Skin of body (tissue), 2 donors: ENCODE results near the gene WNT2. TPM values are rescaled to one million over a fixed set of nuclear protein-coding genes. Genes with fewer than 3 reads are reported as not detected.

Source experiments
- DNase-seq: peaks from one replicate; lab custom pipeline; 2025; lab: John Stamatoyannopoulos, UW
- total RNA-seq: library from RNA; depleted of rRNA; stranded (reverse); fragments of >200 nt; gene quantifications from one replicate; pipeline ENCODE4 v1.2.3, GENCODE V29; 2014

Gene WNT2
- 4.5 TPM for total RNA-seq

- DNase-seq, result no peak
Observed at GRCh38 chr7:117322741-117323304, at the start of gene WNT2. Gene WNT2 (minus strand): TSS chr7:117323058. CDS start chr7:117322989, 69 bp downstream.

DNA sequence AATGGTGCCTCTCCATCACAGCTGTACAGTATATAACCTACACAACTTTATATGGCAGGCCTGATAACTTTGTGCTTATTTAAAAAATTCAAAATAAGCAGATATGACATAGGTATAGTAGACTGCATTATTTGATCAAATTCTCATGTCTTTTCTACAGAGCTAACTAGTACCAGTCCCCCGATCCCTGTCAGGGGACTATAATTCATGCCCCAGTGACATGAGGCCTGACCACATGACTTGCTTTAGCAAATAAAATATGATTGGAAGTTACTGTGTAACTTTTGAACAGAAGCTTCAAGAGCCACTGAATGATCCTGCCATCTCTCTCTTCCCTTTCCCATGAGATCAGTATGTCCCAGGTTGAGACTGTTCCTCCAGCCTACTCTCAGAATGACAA, 49.2 kb upstream of the WNT2 start:
- DNase-seq, result no peak

- DNase-seq, result no peak
Observed at GRCh38 chr7:117364339-117365080, 41.7 kb upstream of the WNT2 start.

DNA sequence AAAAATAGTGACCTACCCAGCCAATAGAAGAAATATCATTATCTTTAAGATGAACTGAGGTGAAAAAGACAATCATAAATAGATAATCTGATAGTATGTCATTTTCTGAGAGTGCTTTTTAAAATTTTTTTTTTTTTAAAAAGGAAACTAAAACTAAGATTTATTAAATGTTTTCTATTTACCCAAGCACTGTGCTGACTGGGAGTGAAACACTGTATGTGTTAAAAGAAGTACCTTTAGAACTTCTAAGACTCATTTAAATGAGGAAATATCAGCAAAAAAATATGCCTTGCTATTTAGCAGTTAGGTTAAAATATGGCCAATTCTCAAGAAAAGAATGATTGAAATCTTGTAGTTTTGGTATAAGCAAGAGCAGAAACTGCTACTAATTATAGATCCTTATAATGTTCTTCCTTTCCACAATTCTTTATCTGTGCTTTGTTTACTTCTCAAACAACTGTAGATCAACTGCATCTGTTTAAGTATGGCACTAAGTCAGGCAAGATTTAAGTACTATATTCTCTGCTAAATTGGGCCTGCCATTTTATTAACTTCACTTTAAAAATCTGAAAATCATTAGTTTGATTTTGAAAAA, 39.5 kb upstream of the WNT2 start:
- DNase-seq, result no peak

GRCh38 chr7:117350027-117350426, 27.2 kb upstream of the WNT2 start:
- no peak for DNase-seq

DNA sequence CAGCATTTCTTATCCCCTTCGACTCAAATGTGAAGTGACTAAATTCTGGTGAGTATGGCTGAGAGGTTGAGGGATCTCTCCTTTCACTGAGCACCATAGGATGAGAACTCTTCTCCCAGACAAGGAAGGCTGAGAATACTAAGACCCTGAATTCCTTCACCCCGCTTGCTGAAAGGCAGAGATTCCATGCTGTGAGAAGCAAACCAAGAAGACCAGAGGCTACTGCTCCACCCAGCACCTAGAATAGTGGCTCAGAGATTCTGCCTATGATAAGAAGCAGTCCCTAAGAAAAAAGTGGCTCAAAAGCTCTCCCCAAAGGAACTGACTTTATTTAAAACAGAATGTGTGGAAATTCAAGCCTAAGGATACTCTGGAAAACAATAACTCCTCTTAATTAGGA, 26.7 kb upstream of the WNT2 start:
- DNase-seq, result no peak

DNA sequence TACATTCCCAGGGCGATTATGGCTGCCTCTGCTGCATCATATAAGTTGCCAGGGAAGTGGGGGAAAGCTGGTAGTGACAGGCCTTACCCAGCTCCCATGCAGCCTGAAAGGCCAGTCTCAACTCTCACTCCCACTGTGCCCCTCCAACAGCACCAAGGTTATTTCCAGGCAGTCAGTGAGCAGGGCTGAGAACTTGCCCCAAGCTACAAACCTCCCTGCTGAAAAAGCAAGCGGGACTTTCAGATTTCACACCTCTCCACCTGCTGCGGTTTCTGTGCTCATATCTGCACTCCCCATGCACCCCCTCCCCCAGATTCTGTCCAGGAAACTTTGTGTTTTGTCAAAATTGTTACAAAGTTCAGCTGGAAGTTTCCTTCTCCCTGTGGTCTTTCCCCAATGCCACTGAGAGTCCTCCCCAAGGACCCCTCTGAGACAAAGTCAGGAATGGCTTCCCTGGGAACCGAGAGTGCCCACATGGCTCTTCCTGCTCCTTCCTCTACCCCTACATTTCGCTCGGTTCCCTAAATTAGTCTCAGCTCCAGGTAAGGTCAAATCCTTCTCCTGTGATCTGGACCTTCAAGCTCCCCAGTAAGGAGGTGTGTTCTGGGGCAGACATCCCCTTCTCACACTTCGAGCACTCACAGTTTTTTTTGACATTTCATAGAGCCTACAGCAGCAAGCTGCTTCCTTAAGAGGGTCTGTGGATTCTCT, 25.3 kb upstream of the WNT2 start:
- no peak for DNase-seq

DNA sequence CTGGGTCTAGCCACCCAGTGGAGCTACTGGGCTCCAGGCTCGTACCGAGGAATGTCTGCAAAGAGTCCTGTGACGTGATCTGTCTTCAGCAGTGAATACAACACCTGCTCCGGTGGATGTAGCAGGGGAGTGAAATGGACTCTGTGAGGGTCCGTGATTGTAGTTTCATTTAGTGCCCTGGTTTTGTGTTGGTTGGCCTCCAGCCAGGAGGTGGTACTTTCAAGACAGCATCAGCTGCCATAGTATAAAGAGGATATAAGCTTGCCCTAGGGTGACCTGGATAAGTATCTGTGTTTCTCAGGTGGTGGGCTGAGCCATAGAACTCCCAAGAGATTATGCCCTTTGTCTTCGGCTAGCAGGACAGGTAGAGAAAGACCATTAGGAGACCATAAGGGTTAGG, 24.6 kb upstream of the WNT2 start:
- no peak for DNase-seq

GRCh38 chr7:117346161-117346560, 23.3 kb upstream of the WNT2 start:
- DNase-seq, result no peak

- no peak for DNase-seq
Observed at GRCh38 chr7:117338020-117338419, 15.2 kb upstream of the WNT2 start.

GRCh38 chr7:117333168-117333567, 10.3 kb upstream of the WNT2 start:
- DNase-seq, result no peak

DNA sequence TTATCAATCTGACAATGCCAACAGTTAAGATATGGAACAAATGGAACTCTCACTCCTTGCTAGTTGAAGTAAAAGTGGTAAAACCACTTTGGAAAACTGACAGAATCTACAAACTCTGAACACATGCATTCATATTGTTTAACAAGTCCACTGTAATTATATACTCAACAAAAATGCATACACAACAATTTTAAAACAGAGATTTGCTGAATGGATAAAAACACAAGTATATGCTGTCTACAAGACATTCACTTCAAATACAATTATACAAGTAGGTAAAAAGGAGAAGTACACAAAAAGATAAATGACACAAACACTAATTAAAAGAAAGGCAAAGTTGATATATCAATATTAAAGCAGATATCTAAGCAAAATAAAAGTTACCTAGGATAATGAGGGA, 9.2 kb upstream of the WNT2 start:
- DNase-seq, result no peak

GRCh38 chr7:117325836-117326235, 3.0 kb upstream of the WNT2 start:
- no peak for DNase-seq

DNA sequence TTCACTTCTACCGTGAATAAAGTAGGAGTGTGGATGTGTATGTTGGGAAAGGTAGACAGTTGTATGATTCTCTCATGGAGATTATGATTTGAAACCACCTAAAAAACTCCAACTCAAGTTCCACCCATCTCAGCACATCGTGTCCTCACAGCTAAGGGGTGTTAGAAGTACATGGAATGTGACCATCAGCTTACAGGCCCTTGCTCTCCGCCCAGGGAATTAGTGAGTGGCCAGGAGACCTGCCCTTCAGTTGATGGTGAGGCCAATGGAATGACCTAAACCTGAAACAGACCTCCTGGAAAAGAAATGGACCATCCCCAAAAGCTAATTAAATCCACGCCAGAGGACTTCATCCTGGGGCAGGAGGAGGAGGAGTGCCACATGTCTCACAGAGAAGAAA, 2.1 kb upstream of the WNT2 start:
- DNase-seq, result peak; percentile 40

DNA sequence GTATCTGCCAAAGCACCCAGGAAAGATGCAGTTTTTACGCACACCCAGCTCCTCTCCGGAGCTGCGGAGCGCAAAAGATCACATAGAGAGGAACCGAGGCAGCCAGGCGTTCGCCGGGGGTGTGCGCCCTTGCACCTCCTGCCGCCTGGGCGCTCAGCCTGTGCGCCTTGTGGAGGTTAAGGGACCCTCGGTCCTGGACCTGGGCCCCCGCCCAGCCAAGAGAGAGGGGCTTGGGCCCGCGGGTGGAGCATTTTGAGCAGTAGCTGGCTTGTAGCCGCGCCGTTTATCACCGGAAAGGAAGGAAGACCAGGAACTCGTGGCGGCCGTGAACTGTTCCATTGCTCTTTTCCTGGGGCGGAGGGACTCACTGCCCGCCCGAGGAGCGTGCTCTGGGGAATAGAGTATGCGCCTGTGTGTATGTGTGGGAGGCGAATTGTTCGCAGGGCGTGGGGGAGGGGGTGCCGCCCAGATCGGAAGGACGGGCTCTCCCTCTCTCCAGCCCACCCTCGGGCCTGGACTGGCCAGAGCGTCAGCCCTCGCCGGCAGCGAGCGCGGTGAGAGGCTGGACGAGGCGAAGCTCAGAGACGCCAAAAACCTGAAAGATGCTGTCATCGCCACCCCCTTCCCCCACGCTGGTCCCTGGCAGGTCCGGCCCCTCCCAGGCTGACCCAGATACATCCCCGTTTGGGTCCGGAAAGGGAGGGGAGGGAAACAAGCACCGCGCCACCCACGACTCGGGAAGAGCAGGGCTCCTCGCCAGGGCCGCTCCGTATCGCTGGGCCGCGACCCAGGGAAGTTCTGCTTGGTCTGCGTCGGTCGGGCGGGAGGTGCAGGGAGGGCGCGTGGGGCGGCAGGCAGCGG, 1.2 kb upstream of the WNT2 start:
- peak; percentile 58 for DNase-seq

GRCh38 chr7:117323305-117323850, 520 bp upstream of the WNT2 start:
- DNase-seq, result no peak

GRCh38 chr7:117320523-117320922, 2.3 kb downstream of the WNT2 start:
- no peak for DNase-seq

DNA sequence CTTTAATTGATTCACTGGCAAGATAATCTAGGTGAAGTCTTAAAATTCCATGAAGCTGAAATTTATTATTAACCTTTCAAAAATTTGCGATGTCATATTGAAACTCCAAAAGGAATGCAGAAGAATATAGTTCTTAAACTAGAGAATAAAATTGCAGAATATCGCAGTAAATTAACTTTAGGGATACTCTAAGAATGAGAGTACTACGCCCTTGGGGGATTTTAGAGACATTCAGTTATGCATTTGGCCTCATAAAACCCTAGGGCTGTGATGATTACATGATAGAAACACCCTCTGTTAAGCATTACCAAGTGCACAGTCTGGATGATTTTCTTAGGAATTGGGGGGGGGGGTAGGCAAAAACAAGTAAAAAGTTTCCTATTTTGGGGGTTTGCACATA, 3.7 kb downstream of the WNT2 start:
- no peak for DNase-seq

DNA sequence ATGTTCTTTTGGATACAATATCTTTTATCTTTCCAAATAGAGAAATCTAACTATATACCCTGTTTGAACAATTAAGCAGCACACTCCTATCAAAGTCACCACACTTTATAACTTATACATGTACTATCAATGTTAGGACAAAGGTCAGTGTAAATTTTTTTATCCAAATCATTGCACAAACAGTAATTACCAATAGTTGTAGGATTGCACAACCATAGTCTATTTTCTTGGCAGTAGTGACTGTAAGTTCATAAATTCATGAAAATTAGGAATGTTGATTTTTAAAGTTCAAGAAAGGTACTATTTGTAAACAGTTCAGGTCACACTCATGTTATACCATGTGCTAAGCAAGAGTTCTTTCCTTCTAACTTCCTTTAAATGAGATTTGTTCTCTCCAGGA, 9.3 kb downstream of the WNT2 start:
- DNase-seq, result no peak

DNA sequence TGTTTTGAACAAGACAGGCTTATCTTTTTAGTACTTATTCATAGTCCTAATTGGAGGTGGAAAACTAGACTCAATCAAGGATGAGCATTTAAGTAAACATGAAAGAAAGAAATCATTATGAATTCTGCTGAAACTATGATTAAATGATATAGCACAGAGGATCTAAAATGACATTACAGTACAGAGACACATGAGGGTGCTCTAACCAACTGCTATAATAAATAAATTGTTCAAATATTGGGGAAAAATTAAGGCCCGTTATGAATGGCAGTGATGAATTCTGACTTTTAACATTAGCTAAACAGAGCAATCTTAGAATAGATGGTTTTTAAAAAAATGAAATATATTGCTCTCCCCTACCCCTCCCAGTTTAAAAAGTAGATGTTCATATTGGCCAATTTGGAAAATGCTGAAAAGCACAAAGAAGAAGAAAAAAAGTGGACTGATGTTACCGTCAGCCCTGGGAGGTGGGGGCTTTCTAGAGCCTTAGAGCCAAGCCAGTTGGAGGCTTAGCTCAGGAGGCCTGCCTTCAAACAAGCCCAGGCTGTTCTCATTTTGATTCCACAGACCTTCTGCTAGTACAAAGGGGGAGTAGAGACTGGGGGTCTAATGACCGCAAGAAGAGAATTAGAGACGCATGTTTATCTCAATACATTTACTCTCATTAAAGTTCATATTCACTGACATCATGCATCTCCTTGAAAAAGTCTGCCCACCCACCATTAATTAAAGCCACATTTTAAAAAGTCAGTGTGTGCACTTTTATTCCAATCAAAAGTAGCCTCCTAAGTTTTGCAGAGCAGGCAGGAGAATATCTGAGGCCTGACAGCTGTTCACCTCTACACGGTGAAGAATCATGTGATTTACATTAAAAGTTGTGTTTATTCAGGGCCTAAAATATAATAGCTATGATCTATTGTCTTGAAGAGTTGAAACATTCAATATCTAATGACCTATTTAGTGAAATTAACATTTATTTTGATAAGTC, 10.0 kb downstream of the WNT2 start:
- DNase-seq, result no peak
